ENCODE results near the gene TYW3.
A peak's percentile ranks its signal among the peaks of the same experiment; 100 is the strongest.
"Not testable (repeated sequence)": the region's sequence is repeated elsewhere in the genome, so short reads cannot be mapped to it uniquely, and the experiment has no call there.

The TYW3 gene

DNA sequence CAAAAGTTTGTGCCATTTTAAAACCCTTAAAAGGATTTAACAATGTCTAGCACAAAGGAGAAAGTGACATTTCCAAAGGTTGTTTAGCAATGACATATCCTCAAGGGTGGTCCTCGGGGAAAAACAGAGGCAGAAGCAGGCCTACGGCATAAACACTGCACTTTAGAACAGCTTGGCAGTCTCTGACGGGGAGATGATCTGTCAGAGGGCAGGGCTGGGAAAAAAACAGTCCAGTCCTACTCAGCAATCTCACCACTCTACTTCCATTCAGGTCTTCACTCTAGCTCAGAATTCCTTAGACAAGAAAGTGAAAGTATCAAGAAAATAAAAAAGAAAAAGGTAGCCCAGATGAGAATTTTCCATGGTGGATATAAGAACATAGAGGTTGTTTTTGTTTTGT is 4.2 kb upstream of the TYW3 start:
- no peak overlapping the region for H3K4me3 ChIP-seq (ENCODE audit: control insufficient read depth, low read depth, low read length)
- TF ChIP-seq, protein P1, sequence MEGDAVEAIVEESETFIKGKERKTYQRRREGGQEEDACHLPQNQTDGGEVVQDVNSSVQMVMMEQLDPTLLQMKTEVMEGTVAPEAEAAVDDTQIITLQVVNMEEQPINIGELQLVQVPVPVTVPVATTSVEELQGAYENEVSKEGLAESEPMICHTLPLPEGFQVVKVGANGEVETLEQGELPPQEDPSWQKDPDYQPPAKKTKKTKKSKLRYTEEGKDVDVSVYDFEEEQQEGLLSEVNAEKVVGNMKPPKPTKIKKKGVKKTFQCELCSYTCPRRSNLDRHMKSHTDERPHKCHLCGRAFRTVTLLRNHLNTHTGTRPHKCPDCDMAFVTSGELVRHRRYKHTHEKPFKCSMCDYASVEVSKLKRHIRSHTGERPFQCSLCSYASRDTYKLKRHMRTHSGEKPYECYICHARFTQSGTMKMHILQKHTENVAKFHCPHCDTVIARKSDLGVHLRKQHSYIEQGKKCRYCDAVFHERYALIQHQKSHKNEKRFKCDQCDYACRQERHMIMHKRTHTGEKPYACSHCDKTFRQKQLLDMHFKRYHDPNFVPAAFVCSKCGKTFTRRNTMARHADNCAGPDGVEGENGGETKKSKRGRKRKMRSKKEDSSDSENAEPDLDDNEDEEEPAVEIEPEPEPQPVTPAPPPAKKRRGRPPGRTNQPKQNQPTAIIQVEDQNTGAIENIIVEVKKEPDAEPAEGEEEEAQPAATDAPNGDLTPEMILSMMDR (conservative IDR thresholded peaks at IDR 0.05; ENCODE audit: control insufficient read depth, insufficient read depth, low read depth, low read length), result no peak
- DNase-seq (ENCODE audit: low read depth), result peak; percentile 54

DNA sequence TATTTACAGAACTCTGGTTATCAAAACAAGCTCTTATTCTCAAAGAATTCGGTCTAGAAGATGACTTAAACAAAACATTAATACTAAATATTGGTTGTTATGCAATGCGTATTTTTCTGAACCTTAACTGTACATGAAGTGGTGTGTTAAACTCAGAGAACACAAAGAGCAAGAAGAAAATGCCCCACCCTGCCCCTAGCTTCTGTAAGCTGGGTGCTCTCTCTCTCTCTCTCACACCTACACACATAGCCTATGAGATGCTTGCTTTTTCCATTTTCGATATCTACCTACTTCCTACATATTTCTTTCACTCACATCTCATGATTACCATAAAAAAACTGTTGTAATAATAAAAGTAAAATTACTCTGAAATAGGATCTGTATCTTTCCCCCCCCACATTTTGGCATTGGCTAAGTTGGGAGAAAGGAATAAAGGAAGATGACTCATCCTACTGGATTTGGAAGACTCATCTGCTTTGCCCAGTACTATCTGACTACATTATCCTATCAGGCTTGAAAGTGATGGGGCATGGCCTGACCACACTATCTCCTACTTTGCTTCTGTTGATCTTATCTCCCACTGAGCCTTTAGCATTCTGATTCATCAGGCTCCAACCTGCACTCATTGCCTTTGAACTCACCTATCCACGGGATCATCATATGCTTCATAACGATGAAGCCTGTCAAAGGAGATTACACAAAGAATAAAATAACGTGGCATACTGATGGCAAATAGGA is 3.0 kb upstream of the TYW3 start:
- DNase-seq (ENCODE audit: low read depth), result peak; percentile 84
- no peak overlapping the region for H3K4me3 ChIP-seq (ENCODE audit: control insufficient read depth, low read depth, low read length)
- TF ChIP-seq, protein P1 (conservative IDR thresholded peaks at IDR 0.05; ENCODE audit: control insufficient read depth, insufficient read depth, low read depth, low read length), result no peak

DNA sequence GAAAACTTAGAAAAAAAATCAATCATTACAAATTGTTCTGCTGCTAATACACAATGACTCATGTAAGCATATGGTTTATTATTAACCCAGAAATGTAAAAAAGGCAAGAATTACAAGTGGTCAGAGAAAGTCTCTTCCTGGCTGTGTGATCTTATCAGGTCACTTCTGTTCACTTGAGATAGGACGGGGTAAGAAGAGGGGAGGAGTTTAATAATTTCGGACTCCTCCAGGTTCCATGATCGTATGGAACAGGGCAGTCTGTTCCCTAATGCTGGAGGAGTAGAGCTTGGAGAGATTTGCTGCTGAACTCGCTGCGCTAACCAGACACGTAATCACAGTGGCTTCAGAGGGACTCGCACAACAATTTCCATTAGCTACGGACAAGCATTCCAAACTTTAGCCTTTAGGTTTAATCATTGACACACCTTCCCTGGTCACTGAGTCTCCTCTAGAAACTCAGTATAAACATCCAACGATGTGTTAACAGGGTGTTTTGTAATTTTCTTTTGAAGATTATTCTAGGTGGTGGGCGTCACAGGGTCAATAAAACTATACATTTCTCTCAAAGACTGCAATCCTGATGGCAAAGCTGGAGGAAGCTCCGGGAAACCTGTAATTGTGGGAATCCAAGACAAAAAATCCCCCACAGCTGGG is 1.4 kb upstream of the TYW3 start:
- H3K4me3 ChIP-seq (ENCODE audit: control insufficient read depth, low read depth, low read length), result peak overlapping the region; percentile 83
- DNase-seq (ENCODE audit: low read depth), result peak; percentile 28
- TF ChIP-seq, protein P1 (conservative IDR thresholded peaks at IDR 0.05; ENCODE audit: control insufficient read depth, insufficient read depth, low read depth, low read length), result no peak

DNA sequence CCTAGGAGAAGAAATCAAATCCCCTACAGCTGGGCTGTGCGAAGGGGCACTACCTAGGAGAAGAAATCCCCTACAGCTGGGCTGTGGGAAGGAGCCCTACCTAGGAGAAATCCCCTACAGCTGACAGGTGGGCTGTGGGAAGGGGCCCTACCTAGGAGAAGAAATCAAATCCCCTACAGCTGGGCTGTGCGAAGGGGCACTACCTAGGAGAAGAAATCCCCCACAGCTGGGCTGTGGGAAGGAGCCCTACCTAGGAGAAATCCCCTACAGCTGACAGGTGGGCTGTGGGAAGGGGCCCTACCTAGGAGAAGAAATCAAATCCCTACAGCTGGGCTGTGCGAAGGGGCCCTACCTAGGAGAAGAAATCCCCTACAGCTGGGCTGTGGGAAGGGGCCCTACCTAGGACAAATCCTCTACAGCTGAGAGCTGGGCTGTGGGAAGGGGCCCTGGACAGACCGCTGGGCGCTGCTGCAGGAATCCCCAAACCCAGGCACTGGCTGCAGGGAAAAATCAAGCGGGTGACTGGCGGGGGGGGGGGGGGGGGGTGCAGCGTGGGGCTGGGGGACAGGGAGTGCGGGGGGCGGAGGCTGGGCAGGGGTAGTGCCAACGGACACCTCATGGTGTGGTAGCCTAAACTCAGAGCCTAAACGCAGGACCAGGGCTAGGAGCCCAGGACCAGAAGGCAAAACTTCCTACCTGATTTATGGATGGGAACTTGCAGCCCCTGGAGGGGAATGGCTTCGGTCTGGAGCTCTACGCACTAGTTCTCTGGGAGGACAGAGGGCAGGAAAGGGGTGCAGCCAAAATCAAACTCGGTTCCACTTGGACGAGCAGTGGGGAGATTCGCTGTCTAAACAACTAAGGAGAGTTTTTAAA is 643 bp upstream of the TYW3 start:
- DNase-seq (ENCODE audit: low read depth), result not testable (repeated sequence)
- peak overlapping the region; percentile 83 for H3K4me3 ChIP-seq (ENCODE audit: control insufficient read depth, low read depth, low read length)

DNA sequence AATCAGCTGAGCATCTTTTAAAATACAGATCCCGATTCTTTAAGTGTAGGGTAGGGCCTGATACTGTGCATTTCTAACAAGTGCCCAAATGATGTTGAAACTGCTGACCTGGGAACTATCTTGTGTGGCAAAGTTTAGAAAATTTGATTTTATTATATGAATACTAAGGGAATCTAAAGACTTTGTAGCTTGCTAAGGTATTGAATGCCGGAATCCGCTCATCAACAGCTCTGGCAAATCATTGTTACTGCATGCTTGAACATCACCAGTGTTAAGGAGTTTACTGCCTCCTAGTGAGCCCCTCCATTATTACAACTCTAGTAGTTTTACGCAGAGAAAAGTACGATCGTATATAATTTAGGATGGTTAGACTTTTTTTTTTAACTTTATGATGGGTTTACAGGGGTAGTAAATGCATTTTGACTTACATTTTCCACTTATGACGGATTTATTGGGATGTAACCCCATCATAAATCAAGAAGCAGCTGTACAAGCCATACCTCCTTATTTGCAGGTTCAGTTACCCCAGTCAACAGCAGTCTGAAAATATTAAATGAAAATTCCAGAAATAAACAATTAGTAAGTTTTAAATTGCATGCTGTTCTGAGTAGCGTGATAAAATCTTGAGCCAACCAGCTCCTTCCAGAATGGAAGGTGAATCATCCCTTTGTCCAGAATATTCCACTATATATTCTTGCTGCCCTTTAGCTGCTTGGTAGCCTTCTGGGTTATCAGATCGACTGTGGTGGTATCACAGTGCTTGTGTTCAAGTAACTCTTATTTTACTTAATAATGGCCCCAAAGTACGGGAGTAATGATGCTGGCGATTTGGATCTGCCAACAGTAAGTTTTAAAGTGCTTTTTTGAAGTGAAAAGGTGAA is 892 bp downstream of the TYW3 start:
- peak; percentile 82 for DNase-seq (ENCODE audit: low read depth)
- TF ChIP-seq, protein P1 (conservative IDR thresholded peaks at IDR 0.05; ENCODE audit: control insufficient read depth, insufficient read depth, low read depth, low read length), result peak; percentile 82
- H3K4me3 ChIP-seq (ENCODE audit: control insufficient read depth, low read depth, low read length), result peak overlapping the region; percentile 83

DNA sequence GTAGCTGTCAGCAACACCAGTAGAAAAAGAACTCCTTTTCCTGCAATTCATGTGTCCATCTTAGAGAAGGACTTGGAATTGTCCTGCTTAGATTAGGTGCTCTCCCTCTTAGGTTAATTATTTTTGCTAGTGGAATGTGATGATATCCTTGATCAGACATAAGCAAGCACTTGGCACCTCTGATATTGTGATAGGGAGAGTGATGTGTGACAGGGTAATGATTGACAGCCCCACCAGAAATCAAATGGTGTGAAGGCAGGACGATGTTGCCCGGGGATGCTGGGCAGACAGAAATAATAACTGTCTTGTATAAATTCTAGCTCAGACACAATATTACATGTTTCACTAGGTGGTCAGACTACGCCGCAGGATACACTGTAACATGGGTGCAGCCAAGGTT is 4.4 kb downstream of the TYW3 start:
- no peak for DNase-seq (ENCODE audit: low read depth)
- no peak overlapping the region for H3K4me3 ChIP-seq (ENCODE audit: control insufficient read depth, low read depth, low read length)
- TF ChIP-seq, protein P1 (conservative IDR thresholded peaks at IDR 0.05; ENCODE audit: control insufficient read depth, insufficient read depth, low read depth, low read length), result no peak

DNA sequence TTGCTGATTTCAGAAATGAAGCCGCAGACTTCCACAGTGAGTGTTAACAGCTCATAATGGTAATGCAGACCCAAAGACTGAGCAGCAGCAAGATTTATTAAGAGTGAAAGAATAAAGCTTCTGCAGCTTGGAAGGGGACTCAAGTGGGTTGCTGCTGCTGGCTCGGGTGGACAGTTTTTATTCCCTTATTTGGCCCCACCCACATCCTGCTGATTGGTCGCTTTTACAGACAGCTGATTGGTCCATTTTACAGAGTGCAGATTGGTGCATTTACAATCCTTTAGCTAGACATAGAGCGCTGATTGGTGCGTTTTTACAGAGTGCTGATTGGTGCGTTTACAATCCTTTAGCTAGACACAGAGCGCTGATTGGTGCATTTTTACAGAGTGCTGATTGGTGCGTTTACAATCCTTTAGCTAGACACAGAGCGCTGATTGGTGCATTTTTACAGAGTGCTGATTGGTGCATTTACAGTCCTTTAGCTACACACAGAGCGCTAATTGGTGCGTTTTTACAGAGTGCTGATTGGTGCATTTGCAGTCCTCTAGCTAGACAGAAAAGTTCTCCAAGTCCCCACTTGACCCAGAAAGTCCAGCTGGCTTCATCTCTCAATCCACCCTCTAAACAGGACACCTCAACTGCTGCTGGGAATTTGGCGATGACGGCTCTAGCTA is 7.5 kb downstream of the TYW3 start:
- not testable (repeated sequence) for DNase-seq (ENCODE audit: low read depth); H3K4me3 ChIP-seq (ENCODE audit: control insufficient read depth, low read depth, low read length)

DNA sequence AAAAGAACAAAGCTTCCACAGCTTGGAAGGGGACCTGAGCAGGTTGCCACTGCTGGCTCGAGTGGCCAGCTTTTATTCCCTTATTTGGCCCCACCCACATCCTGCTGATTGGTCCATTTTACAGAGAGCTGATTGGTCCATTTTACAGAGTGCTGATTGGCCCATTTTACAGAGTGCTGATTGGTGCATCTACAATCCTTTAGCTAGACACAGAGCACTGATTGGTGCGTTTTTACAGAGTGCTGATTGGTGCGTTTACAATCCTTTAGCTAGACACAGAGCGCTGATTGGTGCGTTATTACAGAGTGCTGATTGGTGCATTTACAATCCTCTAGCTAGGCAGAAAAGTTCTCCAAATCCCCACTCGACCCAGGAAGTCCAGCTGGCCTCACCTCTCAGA is 12.3 kb downstream of the TYW3 start:
- H3K4me3 ChIP-seq (ENCODE audit: control insufficient read depth, low read depth, low read length), result not testable (repeated sequence)

More for the DNA sequence above, 12.3 kb downstream of the TYW3 start:
- not testable (repeated sequence) for DNase-seq (ENCODE audit: low read depth)
